WTC11 (cell line): ENCODE results near the gene BDKRB2. TPM values are rescaled to one million over a fixed set of nuclear protein-coding genes. Genes with fewer than 3 reads are reported as not detected.

ENCODE experiments used
- ATAC-seq: fragments of 200-7000 bp; cut with Tn5 transposase; 2 replicates; pipeline ENCODE4 v1.10.0; 2021; ENCODE audit warnings: mild to moderate bottlenecking, moderate library complexity
- CTCF ChIA-PET: fragments of 300-600 bp; sonication (Branson Sonifier 250); formaldehyde crosslinking; loops from one replicate; lab custom pipeline; 2021; ENCODE audit warnings: antibody characterized with exemption; lab: Charles Lee
- POLR2A ChIA-PET: fragments of 350-600 bp; sonication (Branson Sonifier 250); formaldehyde crosslinking; loops from one replicate; lab custom pipeline; 2021; ENCODE audit warnings: antibody characterized with exemption; lab: Charles Lee
- DNase-seq: peaks from one replicate; pipeline ENCODE4 v3.0.0; 2021; ENCODE audit warnings: low spot score
- H3K27ac Mint-ChIP-seq: 2 replicates; pipeline ENCODE4 v1.8.0; 2021; ENCODE audit warnings: mixed read lengths
- H3K27me3 Mint-ChIP-seq: 2 replicates; pipeline ENCODE4 v1.8.0; 2021; ENCODE audit warnings: low read depth, mild to moderate bottlenecking, moderate library complexity, mixed read lengths
- H3K36me3 Mint-ChIP-seq: 2 replicates; pipeline ENCODE4 v1.8.0; 2021; ENCODE audit warnings: mixed read lengths
- H3K4me1 Mint-ChIP-seq: 2 replicates; pipeline ENCODE4 v1.8.0; 2022; ENCODE audit warnings: mixed read lengths
- H3K4me3 Mint-ChIP-seq: 2 replicates; pipeline ENCODE4 v1.8.0; 2021; ENCODE audit warnings: mild to moderate bottlenecking, moderate library complexity, mixed read lengths
- H3K9me3 Mint-ChIP-seq: 2 replicates; pipeline ENCODE4 v1.8.0; 2021; ENCODE audit warnings: mixed read lengths
- ATF1 ChIP-seq: sonication (generic); formaldehyde crosslinking; IDR thresholded peaks from 2 replicates; pipeline ENCODE4 v1.8.1; 2023; ENCODE audit warnings: mild to moderate bottlenecking, moderate library complexity, missing genetic modification reagents
- FOXP1 ChIP-seq: sonication (generic); formaldehyde crosslinking; IDR thresholded peaks from 2 replicates; pipeline ENCODE4 v1.8.0; 2022; ENCODE audit warnings: missing genetic modification reagents, mild to moderate bottlenecking, moderate library complexity, borderline replicate concordance
- GTF2I ChIP-seq: fragments of 250-450 bp; sonication (Bioruptor Pico); conservative IDR thresholded peaks from 2 replicates; pipeline ENCODE4 v1.4.0; 2021; ENCODE audit warnings: mild to moderate bottlenecking
- IRF2 ChIP-seq: sonication (generic); formaldehyde crosslinking; IDR thresholded peaks from 2 replicates; pipeline ENCODE4 v1.8.0; 2022; ENCODE audit warnings: low read depth, missing genetic modification reagents, borderline replicate concordance
- JUN ChIP-seq: sonication (generic); formaldehyde crosslinking; IDR thresholded peaks from 2 replicates; pipeline ENCODE4 v1.8.0; 2023; ENCODE audit warnings: mild to moderate bottlenecking, missing genetic modification reagents
- MXD4 ChIP-seq: fragments of 250-450 bp; sonication (Bioruptor Pico); IDR thresholded peaks from 2 replicates; pipeline ENCODE4 v1.8.0; 2021; ENCODE audit warnings: mild to moderate bottlenecking, moderate library complexity, borderline replicate concordance
- NFE2L1 ChIP-seq: sonication (generic); formaldehyde crosslinking; IDR thresholded peaks from 2 replicates; pipeline ENCODE4 v1.8.1; 2023; ENCODE audit warnings: missing genetic modification reagents
- NFYB ChIP-seq: sonication (generic); formaldehyde crosslinking; conservative IDR thresholded peaks from 2 replicates; pipeline ENCODE4 v1.8.0; 2022; ENCODE audit warnings: low read depth, missing genetic modification reagents
- NR3C1 ChIP-seq: sonication (generic); formaldehyde crosslinking; conservative IDR thresholded peaks from 2 replicates; pipeline ENCODE4 v1.8.1; 2023; ENCODE audit warnings: low read depth, mild to moderate bottlenecking, missing genetic modification reagents
- OVOL2 ChIP-seq: fragments of 250-450 bp; sonication (Bioruptor Pico); IDR thresholded peaks from 2 replicates; pipeline ENCODE4 v1.9.0; 2021; ENCODE audit warnings: mild to moderate bottlenecking, borderline replicate concordance
- RELA ChIP-seq: sonication (generic); formaldehyde crosslinking; IDR thresholded peaks from 2 replicates; pipeline ENCODE4 v1.8.1; 2022; ENCODE audit warnings: missing genetic modification reagents, mild to moderate bottlenecking, borderline replicate concordance
- SOX15 ChIP-seq: fragments of 250-450 bp; sonication (Bioruptor Pico); IDR thresholded peaks from 2 replicates; pipeline ENCODE4 v1.9.0; 2021; ENCODE audit warnings: mild to moderate bottlenecking
- TEAD1 ChIP-seq: sonication (generic); formaldehyde crosslinking; IDR thresholded peaks from 2 replicates; pipeline ENCODE4 v1.8.0; 2022; ENCODE audit warnings: mild to moderate bottlenecking, missing genetic modification reagents
- TP53 ChIP-seq: sonication (generic); formaldehyde crosslinking; IDR thresholded peaks from 2 replicates; pipeline ENCODE4 v1.8.1; 2023; ENCODE audit warnings: mild to moderate bottlenecking, missing genetic modification reagents
- ZNF232 ChIP-seq: sonication (generic); formaldehyde crosslinking; IDR thresholded peaks from 2 replicates; pipeline ENCODE4 v1.8.0; 2022; ENCODE audit warnings: mild to moderate bottlenecking, missing genetic modification reagents
- total RNA-seq: library from RNA; stranded (reverse); gene quantifications from 3 replicates; pipeline ENCODE4 v1.2.3, GENCODE V29; 2021
- TF ChIP-seq, protein P1 (sequence below): fragments of 250-450 bp; sonication (Bioruptor Pico); IDR thresholded peaks from 2 replicates; pipeline ENCODE4 v2.1.2; 2022; ENCODE audit warnings: mild to moderate bottlenecking, moderate library complexity
- TF ChIP-seq, protein P2 (sequence below): sonication (generic); formaldehyde crosslinking; IDR thresholded peaks from 2 replicates; pipeline ENCODE4 v1.8.0; 2022; ENCODE audit warnings: missing genetic modification reagents
- TF ChIP-seq, protein P3 (sequence below): fragments of 250-450 bp; sonication (Bioruptor Pico); IDR thresholded peaks from 2 replicates; pipeline ENCODE4 v1.9.0; 2021; ENCODE audit warnings: mild to moderate bottlenecking, borderline replicate concordance
- TF ChIP-seq, protein P4 (sequence below): sonication (generic); formaldehyde crosslinking; IDR thresholded peaks from 2 replicates; pipeline ENCODE4 v1.8.1; 2022; ENCODE audit warnings: low read depth, mild to moderate bottlenecking, moderate library complexity, missing genetic modification reagents, borderline replicate concordance

Gene BDKRB2
- total RNA-seq, 1 experiment from 2014 or later: 0.17 TPM

DNA sequence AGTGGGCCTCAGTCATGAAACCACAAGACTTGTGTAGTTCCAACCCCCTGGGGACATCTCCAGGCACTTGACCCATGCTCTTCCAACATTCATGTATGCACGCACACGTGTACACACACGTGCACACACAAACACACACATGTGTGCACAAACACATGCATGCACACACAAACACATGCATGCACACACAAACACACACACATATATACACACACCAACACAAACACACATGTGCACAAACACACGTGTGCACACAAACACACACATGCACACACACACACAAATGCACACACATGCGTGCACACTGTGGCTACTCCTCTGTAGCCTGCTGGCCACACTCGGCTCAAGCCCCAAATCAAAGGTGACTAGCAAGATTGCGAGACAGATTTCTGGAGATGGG lies 22.8 kb downstream of the BDKRB2 start:
- no peak overlapping the region for H3K4me3 Mint-ChIP-seq
- ChIA-PET CTCF (no interaction called here), POLR2A (no interaction called here)
- H3K9me3 Mint-ChIP-seq: peaks cover 17% of the 10 kb centered on the region
- H3K36me3 Mint-ChIP-seq: peaks cover 4% of the 10 kb centered on the region
- DNase-seq (no peak), ATAC-seq (no peak)
- H3K27me3 Mint-ChIP-seq: peaks cover 6% of the 10 kb centered on the region; the same call in 1 of the 2 replicates
- peaks cover 7% of the 10 kb centered on the region for H3K4me1 Mint-ChIP-seq
- no peak overlapping the region; the same call in 1 of the 2 replicates for H3K27ac Mint-ChIP-seq
- TF ChIP-seq NFYB (CRISPR knock-in tag): no peak
- TF ChIP-seq NR3C1 (CRISPR knock-in tag): no peak

DNA sequence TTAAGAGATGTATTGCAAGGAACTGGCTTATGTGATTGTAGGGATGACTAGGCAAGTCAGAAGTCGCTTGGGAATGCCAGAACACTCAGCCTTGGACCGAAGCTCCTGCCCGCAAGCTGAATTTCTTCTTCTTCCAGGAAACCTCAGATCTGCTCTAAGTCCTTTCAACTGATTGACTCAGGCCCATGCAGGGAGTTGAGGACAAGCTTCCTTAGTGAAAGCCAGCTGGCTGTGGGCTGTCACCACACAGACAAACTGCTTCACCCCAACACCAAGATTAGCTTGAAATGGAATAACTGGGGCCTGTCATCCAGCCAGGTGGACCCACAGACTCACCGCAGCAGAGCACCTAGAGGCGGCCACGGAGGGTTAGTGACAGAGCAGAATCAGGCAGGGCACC lies 24.7 kb downstream of the BDKRB2 start:
- H3K4me1 Mint-ChIP-seq: peaks cover 18% of the 10 kb centered on the region
- no peak overlapping the region for H3K27ac Mint-ChIP-seq
- TF ChIP-seq NFYB (CRISPR knock-in tag): no peak
- TF ChIP-seq, protein P1, sequence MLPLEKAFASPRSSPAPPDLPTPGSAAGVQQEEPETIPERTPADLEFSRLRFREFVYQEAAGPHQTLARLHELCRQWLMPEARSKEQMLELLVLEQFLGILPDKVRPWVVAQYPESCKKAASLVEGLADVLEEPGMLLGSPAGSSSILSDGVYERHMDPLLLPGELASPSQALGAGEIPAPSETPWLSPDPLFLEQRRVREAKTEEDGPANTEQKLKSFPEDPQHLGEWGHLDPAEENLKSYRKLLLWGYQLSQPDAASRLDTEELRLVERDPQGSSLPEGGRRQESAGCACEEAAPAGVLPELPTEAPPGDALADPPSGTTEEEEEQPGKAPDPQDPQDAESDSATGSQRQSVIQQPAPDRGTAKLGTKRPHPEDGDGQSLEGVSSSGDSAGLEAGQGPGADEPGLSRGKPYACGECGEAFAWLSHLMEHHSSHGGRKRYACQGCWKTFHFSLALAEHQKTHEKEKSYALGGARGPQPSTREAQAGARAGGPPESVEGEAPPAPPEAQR (CRISPR knock-in tag): no peak
- TF ChIP-seq GTF2I (CRISPR knock-in tag): no peak
- TF ChIP-seq NFE2L1 (CRISPR knock-in tag): no peak
- no peak for TF ChIP-seq ZNF232 (CRISPR knock-in tag)
- no peak for TF ChIP-seq OVOL2 (CRISPR knock-in tag)
- TF ChIP-seq TEAD1 (CRISPR knock-in tag): no peak
- no peak for TF ChIP-seq RELA
- TF ChIP-seq ATF1 (CRISPR knock-in tag): no peak
- TF ChIP-seq IRF2: no peak
- TF ChIP-seq TP53 (CRISPR knock-in tag): no peak
- TF ChIP-seq, protein P2, sequence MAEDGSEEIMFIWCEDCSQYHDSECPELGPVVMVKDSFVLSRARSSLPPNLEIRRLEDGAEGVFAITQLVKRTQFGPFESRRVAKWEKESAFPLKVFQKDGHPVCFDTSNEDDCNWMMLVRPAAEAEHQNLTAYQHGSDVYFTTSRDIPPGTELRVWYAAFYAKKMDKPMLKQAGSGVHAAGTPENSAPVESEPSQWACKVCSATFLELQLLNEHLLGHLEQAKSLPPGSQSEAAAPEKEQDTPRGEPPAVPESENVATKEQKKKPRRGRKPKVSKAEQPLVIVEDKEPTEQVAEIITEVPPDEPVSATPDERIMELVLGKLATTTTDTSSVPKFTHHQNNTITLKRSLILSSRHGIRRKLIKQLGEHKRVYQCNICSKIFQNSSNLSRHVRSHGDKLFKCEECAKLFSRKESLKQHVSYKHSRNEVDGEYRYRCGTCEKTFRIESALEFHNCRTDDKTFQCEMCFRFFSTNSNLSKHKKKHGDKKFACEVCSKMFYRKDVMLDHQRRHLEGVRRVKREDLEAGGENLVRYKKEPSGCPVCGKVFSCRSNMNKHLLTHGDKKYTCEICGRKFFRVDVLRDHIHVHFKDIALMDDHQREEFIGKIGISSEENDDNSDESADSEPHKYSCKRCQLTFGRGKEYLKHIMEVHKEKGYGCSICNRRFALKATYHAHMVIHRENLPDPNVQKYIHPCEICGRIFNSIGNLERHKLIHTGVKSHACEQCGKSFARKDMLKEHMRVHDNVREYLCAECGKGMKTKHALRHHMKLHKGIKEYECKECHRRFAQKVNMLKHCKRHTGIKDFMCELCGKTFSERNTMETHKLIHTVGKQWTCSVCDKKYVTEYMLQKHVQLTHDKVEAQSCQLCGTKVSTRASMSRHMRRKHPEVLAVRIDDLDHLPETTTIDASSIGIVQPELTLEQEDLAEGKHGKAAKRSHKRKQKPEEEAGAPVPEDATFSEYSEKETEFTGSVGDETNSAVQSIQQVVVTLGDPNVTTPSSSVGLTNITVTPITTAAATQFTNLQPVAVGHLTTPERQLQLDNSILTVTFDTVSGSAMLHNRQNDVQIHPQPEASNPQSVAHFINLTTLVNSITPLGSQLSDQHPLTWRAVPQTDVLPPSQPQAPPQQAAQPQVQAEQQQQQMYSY (CRISPR knock-in tag): no peak
- TF ChIP-seq, protein P3, sequence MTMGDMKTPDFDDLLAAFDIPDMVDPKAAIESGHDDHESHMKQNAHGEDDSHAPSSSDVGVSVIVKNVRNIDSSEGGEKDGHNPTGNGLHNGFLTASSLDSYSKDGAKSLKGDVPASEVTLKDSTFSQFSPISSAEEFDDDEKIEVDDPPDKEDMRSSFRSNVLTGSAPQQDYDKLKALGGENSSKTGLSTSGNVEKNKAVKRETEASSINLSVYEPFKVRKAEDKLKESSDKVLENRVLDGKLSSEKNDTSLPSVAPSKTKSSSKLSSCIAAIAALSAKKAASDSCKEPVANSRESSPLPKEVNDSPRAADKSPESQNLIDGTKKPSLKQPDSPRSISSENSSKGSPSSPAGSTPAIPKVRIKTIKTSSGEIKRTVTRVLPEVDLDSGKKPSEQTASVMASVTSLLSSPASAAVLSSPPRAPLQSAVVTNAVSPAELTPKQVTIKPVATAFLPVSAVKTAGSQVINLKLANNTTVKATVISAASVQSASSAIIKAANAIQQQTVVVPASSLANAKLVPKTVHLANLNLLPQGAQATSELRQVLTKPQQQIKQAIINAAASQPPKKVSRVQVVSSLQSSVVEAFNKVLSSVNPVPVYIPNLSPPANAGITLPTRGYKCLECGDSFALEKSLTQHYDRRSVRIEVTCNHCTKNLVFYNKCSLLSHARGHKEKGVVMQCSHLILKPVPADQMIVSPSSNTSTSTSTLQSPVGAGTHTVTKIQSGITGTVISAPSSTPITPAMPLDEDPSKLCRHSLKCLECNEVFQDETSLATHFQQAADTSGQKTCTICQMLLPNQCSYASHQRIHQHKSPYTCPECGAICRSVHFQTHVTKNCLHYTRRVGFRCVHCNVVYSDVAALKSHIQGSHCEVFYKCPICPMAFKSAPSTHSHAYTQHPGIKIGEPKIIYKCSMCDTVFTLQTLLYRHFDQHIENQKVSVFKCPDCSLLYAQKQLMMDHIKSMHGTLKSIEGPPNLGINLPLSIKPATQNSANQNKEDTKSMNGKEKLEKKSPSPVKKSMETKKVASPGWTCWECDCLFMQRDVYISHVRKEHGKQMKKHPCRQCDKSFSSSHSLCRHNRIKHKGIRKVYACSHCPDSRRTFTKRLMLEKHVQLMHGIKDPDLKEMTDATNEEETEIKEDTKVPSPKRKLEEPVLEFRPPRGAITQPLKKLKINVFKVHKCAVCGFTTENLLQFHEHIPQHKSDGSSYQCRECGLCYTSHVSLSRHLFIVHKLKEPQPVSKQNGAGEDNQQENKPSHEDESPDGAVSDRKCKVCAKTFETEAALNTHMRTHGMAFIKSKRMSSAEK (CRISPR knock-in tag): no peak
- TF ChIP-seq, protein P4, sequence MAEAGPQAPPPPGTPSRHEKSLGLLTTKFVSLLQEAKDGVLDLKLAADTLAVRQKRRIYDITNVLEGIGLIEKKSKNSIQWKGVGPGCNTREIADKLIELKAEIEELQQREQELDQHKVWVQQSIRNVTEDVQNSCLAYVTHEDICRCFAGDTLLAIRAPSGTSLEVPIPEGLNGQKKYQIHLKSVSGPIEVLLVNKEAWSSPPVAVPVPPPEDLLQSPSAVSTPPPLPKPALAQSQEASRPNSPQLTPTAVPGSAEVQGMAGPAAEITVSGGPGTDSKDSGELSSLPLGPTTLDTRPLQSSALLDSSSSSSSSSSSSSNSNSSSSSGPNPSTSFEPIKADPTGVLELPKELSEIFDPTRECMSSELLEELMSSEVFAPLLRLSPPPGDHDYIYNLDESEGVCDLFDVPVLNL (CRISPR knock-in tag): no peak
- no peak for TF ChIP-seq SOX15 (CRISPR knock-in tag)
- TF ChIP-seq FOXP1 (CRISPR knock-in tag): no peak
- no peak for TF ChIP-seq JUN (CRISPR knock-in tag)
- TF ChIP-seq MXD4 (CRISPR knock-in tag): no peak
- H3K9me3 Mint-ChIP-seq: peaks cover 17% of the 10 kb centered on the region
- ATAC-seq: no peak
- ChIA-PET CTCF (no interaction called here), POLR2A (no interaction called here)
- peaks cover 4% of the 10 kb centered on the region for H3K36me3 Mint-ChIP-seq
- H3K27me3 Mint-ChIP-seq: peaks cover 6% of the 10 kb centered on the region; the same call in 1 of the 2 replicates
- no peak for DNase-seq
- no peak overlapping the region for H3K4me3 Mint-ChIP-seq
